A673 (cell line): ENCODE measurements around the gene HOXA3.

Experiments
- CTCF ChIP-seq: fragments of 300-800, 200-600 bp; sonication (generic); conservative IDR thresholded peaks from 2 replicates; pipeline ENCODE4 v1.5.1; 2017; ENCODE audit warnings: low read depth, mild to moderate bottlenecking, antibody characterized with exemption, low read length, moderate library complexity, mixed read lengths
- EZH2 ChIP-seq: fragments of 200-600 bp; sonication (generic); IDR thresholded peaks from 2 replicates; pipeline ENCODE4 v1.6.1; 2017; ENCODE audit warnings: borderline replicate concordance, low read depth, mild to moderate bottlenecking, mixed read lengths, antibody characterized with exemption, low read length; ENCODE audit not compliant: poor library complexity, severe bottlenecking

- TF ChIP-seq CTCF (no peak), EZH2 (peak; percentile 97)
These were observed 47.7 kb upstream of the HOXA3 start, which contains the start of gene HOXA13 for GRCh38 chr7:27199849-27200760.
